Measurements from ENCODE around the gene CEP112.

Gene CEP112

GRCh38 chr17:65628644-65629036 is 563.3 kb downstream of the CEP112 start:
- no peak for FAIRE-seq

- FAIRE-seq: no peak
These were observed 563.9 kb downstream of the CEP112 start for GRCh38 chr17:65627891-65628643.

- FAIRE-seq: no peak
These were observed 564.8 kb downstream of the CEP112 start for GRCh38 chr17:65627108-65627507.

- no peak for FAIRE-seq
These were observed 565.5 kb downstream of the CEP112 start for GRCh38 chr17:65626451-65626850.

- FAIRE-seq: no peak
These were observed 573.4 kb downstream of the CEP112 start for GRCh38 chr17:65618516-65618915.

GRCh38 chr17:65617496-65617895 is 574.4 kb downstream of the CEP112 start:
- FAIRE-seq: no peak

- no peak for FAIRE-seq
These were observed 582.2 kb downstream of the CEP112 start for GRCh38 chr17:65609749-65610148.

GRCh38 chr17:65609286-65609685 is 582.6 kb downstream of the CEP112 start:
- no peak for FAIRE-seq

- FAIRE-seq: no peak
These were observed 587.9 kb downstream of the CEP112 start for GRCh38 chr17:65604070-65604469.

GRCh38 chr17:65601881-65602280 is 590.1 kb downstream of the CEP112 start:
- no peak for FAIRE-seq

- FAIRE-seq: no peak
These were observed 590.8 kb downstream of the CEP112 start for GRCh38 chr17:65601145-65601544.

GRCh38 chr17:65600518-65600917 is 591.4 kb downstream of the CEP112 start:
- no peak for FAIRE-seq

- no peak for FAIRE-seq
These were observed 592.3 kb downstream of the CEP112 start for GRCh38 chr17:65599650-65600049.

GRCh38 chr17:65598746-65599145 is 593.2 kb downstream of the CEP112 start:
- no peak for FAIRE-seq

GRCh38 chr17:65595071-65595656 is 596.8 kb downstream of the CEP112 start:
- FAIRE-seq: no peak

GRCh38 chr17:65593855-65594845 is 597.8 kb downstream of the CEP112 start:
- FAIRE-seq: no peak

- no peak for FAIRE-seq
These were observed 598.7 kb downstream of the CEP112 start for GRCh38 chr17:65593092-65593854.

GRCh38 chr17:65592125-65592965 is 599.6 kb downstream of the CEP112 start:
- FAIRE-seq: no peak

- FAIRE-seq: no peak
These were observed 602.6 kb downstream of the CEP112 start for GRCh38 chr17:65589321-65589720.

- FAIRE-seq: no peak
These were observed 603.6 kb downstream of the CEP112 start for GRCh38 chr17:65588181-65588808.

GRCh38 chr17:65587534-65588180 is 604.3 kb downstream of the CEP112 start:
- FAIRE-seq: no peak
